Measurements from ENCODE around the gene FSIP1.
A peak's percentile ranks its signal among the peaks of the same experiment; 100 is the strongest.

Gene FSIP1

DNA sequence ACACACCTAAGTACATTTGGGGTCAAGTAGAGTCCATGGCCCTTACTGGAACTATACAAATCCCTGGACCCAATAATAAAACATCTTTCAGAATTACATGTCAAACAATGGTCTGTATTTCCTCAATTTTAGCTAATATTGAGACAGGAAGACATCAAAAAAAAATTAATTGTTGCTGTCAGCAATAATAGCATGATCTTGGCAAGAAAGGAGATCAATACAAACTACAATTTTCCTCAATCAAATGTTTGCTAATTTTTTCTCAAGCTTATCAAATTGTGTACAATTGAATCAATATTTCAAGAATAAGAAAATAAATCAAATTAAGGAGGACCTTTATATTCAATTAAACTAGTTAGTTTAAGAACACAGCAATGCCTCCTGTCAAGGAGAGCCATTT, 62.6 kb downstream of the FSIP1 start:
- DNase-seq (ENCODE audit: low read depth): no peak

DNA sequence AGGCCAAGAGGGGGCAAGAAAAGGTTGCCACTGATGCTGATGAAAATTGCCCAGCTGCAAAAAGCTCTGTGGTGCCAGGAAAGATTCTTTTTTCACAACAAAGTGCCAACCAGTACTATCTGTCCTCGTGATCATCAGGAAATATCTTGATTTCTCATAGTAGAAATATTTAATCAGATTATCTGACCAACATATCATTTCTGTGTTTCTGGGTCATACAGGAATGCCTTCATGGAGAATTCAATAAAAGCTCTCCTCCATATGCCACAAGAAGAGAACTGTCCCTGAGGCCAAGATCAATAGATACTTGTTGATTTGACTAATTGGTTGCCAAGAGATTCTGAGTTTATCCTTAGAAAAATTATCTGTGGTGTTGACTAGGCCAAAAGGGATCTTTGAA, 63.5 kb downstream of the FSIP1 start:
- DNase-seq (ENCODE audit: low read depth): no peak

DNA sequence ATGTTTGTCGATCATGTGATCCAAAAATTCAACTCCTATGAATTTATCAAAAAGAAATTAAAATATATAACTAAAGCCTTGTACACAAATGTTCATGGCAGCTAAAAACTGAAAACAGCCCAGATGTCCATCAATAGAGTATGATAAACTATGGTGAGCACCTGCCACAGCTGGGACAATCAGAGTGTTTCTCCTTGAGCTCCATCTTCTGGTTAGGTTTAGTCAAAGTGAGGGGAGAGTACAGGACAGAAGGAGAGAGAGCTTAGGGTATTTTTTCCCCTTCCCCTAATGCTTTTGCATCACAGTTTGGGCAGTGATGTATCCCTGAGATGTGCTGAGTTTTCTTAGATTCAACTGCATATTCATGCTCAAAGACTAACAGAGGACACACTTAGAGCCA, 65.5 kb downstream of the FSIP1 start:
- DNase-seq (ENCODE audit: low read depth): no peak

DNA sequence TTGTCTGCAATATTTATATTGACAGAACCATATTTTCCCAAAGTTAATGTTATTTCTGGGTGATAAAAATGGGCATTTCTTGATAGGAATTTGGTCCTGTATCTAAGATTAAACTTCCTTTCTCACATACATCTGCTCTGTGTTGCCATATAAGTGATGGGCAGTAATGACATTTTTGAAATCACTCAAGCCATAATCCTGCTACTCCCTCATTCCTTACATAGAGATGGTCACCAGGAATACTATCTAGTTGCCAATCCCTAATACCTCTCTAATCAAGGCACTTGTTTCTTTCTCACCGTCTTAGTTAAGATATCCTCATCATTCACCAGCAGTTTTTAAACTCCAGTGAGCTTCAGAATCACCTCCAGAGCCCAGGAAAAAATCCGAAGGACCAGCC, 68.4 kb downstream of the FSIP1 start:
- DNase-seq (ENCODE audit: low read depth): no peak

DNA sequence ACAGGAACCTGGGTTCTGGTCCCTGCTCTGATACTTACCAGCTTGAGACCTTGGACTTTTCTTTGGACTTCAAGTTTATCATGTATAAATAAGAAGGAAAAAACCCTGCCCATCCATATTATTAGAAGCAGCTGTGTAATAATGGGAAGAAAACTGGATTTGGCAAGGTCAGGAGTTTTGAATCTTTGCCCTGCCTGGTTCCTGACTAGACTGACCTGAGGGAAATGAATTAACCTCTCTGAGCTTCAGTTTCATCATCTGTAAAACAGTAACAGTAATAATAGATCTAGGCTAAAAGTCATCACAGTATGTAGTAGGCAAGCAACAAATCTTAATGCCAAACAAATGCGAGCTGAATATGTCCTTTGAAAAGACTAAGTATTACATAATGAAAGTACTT, 68.8 kb downstream of the FSIP1 start:
- DNase-seq (ENCODE audit: low read depth): no peak

DNA sequence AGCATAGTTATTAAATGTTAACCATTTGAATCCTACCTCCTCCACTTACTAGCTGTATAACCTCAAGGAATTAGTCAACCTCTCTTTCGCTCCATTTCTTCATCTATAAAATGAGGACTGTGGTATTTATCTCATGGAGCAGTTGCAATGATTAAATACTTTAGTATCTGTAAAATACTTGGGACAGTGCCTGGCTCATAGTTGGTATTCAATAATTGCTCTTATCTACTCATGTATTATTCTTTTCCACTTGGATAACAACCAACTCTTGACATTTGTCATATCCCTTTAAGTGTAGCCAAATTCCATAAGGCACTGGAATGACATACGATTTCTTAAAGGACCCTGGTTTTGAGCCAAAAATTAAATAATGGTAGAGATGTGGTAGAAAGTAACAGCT, 72.0 kb downstream of the FSIP1 start:
- DNase-seq (ENCODE audit: low read depth): no peak

DNA sequence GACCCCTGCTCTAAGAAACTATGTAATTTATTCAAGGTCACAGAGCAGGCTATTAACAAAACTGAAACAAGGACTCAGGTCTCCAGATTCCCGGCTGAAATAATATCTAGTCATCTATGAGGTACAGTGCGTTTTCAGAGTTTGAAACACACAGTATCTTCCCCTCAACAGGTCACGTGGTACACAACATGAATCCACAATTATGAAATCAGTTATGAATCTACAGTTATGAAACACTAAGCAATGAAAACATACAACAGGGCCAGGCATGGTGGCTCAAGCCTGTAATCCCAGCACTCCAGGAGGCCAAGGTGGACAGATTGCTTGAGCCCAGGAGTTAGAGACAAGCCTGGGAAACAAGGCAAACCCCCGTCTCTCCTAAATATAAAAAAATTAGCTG, 72.7 kb downstream of the FSIP1 start:
- no peak for DNase-seq (ENCODE audit: low read depth)

DNA sequence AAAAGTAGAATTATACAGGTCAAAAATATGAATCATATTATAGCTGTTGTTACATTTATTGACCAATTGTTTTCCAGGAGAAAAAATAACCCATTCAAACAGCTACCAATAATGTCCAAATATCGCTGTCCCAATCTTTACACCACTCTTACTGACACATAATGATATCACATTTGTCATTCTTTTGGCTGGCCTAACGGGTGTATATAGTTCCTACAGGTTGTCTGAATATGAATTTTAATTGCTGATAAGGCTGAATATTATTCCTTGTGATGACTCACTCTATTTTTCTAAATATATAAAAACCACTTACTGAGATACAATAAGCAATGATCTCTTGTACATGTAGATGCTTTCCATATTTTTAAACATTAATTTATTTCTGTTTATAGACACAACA, 76.4 kb downstream of the FSIP1 start:
- DNase-seq (ENCODE audit: low read depth): no peak

DNA sequence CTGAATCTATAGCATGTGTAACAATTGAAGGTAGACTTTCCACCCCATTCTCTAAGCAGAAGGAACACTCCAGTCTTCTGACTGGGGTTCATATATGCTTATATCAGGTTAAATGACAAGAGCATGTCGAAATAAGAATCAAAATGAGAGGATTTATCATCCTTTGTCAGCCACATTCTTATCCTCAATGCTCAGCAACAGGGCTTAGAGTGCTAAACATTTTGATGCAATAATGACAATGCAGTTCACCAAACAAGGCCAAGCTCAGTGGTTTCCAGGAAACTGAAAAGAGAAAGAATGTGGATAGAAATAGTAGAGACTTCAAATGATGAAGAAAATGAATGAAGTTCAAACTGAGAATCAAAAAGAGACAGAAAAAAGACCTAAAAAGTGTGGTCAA, 78.0 kb downstream of the FSIP1 start:
- peak; percentile 59 for DNase-seq (ENCODE audit: low read depth)

DNA sequence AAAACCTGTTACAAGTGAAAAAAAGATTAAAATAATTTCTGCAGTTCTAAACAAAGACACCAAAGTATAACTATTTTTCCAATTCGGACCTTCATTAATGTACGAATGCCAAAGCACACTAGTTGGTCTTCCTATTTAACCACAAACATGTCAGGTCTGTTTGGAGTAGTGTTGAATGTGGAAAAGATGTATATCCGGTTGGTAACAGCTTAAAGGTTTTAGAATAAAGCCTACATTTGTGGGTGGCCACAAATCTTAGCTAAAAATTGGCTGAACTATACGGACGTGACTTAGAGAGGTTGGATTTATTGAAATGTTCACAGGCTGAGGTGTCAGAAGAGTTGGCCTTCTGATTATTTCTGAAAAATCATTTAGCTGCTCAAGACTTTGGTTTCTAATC, 78.4 kb downstream of the FSIP1 start:
- DNase-seq (ENCODE audit: low read depth): no peak

DNA sequence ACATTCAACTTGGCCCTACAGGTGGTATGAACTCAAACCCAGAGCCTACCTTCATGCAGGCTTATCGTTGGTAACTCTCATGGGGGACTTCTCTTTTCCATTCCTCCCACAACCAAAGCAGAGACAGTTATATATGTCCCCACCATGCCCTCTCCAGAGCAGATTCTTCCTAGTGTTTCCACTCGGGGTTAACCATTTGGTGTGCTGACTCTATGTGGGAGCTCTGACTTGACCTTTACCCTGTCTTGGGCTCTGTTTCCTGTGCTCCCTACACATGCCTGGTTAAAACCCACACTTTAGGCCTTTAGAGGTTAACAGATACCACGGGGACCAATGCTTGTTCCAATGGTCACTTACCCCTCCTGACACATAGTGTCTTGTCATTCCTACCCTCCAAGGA, 80.7 kb downstream of the FSIP1 start:
- DNase-seq (ENCODE audit: low read depth): no peak

DNA sequence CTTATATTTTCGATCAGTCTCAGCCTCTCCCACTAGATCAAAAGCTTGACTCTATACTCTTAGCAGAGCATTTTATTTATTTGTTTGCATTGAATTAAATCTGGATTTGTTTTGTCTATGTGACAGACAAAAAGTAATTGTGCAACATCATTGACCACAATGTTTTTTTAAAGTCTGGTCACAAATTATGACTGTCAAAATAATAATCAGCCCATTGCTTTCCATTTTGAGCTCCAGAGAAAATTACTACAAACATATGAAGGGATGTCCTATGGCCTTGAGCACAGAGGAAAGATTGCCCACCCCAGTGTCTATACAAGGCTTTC, 82.3 kb downstream of the FSIP1 start:
- DNase-seq (ENCODE audit: low read depth): no peak

DNA sequence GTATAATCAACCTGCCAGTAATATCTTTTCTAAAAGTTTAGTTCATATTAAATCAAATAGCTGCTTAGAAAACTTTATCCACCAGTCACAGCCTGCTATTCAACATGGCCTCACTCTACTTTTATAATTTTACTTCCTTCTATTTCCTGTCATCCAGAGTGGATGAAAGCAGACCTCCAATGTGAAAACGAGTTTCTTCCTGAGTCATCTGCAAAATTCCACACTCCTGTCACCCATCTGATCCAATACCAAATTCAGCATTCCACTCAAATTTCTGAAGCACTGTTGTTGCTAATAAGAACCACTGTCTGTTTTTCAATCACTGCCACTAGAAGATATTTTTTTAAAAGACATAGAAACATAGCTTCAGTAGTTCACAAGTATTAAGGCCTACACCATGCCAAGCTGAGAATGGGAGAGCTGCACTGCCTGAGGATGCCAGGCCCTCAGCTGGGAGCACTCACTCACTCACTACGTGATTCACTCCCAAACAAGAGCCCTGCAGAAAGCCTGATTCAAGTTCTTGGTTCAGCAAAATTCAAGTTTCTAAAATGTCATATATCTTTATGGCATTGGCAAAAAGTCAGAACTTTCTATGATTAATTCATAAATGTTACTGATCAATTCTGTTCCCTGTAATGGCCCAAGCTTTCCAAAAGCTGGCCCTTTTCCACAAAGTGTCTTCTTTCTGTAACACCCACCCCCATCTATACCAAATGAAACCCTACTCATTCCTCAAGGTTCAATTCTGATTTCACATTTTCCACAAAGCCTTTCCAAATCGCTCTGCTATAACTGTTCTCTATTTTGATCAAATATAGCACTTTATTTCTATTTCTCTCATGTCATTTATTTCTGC, 82.9 kb downstream of the FSIP1 start:
- DNase-seq (ENCODE audit: low read depth): no peak

DNA sequence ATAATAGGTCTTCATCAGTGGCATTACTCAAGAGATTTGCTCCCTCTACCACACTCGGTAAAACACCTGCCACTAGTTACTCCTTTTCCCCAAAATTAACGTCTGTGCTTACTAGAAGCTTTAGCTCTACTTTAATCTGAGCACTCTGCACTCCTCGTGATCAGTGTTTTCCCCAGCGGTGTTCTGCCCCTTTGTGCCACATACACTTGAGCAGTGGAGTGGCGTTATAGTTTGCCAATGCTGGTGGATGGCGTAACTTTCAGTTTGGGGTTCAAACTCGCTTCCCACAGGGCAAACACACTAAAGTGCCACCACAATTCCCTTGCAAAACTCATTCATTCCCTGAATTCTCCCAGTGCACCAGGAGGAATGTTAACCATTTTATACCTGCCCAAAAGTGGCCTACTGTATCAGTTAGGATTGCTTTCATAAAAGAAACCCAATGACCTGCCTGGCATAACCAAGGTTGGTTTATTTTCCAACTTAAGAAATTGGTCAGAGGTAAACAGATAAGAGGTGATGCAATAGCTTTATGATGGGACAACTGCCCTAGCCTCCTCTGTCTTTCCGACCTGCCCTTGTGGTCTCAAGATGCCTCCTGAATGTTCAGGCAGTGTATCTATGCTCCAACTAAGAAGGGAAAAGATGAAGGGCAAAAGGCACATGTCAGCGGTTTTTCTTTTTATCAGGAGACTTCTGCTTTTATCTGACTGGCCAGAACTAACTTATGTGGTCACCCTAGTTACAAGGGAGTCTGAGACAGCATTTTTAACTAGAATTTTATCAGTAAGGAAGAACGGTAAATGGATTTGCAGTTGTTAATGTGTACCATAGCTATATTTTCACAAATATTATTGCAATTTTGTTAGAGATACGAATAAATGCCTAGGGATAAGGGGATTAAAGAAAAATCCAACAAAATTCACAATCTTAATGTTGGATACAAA, 83.9 kb downstream of the FSIP1 start:
- DNase-seq (ENCODE audit: low read depth): no peak

DNA sequence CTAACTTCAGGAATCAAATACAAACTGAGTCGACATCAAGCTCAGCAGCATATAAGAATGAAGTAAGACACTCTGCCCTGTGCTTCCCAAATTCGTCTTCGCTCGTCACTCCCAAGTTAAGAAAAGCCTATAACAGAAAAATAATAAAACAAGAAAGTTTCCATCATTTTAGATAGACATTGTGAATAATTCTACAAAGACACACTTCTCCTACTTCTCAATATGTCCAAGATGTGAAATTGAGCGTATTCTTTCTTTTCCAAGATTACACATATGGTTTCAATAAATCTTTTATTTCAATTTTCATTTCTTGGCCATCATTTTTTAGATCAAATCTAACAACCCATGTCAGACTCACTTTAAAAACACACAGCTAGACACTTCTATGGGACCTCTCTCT, 85.1 kb downstream of the FSIP1 start:
- DNase-seq (ENCODE audit: low read depth): no peak

DNA sequence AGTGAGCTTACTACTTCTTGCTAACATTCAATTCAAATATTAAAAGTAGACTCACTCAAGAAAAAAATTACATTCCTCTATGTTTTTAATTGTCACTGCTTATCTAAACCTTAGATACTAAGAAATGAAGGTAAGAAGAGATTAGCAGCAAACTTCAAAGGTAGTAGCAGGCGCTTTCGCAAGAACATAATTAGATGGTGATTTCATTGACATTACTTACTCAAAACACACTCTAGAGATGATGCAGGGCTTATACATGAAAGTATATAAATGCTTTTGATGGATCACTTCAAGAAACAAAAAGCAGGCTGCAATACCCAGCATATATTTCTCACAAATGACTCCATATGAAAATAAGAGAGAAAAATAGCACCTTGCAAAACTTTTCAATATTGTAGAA, 86.8 kb downstream of the FSIP1 start:
- no peak for DNase-seq (ENCODE audit: low read depth)

DNA sequence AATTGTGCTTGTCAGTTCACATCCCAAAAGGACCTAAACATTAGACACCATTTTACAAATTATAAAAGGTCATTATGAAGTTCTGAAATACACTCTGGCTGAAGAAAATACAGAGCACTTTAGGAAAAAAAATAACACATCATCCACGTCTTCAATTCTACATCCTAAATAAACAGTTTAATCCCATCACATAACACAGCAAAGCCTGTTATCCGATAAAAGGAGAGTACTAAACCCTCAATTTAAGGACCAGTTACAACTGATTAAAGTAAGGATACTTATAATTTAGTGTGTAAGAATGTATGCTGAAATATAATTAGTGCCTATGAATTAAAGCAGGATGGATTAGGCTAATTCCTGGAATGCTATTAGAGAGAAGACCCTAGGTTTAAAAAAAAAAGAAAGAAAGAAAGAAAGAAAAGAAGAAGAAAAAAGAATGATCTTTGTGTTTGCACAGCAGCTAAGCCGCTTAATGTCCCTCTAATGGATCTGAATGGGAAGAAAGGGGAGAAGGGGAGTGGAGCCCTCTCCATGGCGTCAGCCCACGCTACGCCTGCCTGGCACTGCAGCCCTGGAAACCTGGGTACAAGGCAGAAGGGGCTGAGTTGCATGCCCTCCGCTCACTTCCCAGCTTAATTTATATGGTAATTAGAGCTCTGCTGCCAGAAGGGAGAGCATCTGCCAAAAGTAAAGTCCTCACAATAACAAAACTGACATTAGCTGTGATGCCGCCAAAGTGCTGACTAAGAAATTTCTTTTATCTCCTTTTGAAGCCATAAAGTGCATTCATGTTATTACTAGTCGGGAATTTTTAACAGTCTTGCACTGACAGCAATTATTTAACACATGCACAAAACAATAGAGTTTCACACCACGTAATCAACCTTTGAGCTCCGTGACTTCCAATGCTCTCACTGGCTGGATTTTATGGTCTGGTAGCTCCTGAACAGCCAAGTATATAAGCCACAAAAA, 90.0 kb downstream of the FSIP1 start:
- no peak for DNase-seq (ENCODE audit: low read depth)

DNA sequence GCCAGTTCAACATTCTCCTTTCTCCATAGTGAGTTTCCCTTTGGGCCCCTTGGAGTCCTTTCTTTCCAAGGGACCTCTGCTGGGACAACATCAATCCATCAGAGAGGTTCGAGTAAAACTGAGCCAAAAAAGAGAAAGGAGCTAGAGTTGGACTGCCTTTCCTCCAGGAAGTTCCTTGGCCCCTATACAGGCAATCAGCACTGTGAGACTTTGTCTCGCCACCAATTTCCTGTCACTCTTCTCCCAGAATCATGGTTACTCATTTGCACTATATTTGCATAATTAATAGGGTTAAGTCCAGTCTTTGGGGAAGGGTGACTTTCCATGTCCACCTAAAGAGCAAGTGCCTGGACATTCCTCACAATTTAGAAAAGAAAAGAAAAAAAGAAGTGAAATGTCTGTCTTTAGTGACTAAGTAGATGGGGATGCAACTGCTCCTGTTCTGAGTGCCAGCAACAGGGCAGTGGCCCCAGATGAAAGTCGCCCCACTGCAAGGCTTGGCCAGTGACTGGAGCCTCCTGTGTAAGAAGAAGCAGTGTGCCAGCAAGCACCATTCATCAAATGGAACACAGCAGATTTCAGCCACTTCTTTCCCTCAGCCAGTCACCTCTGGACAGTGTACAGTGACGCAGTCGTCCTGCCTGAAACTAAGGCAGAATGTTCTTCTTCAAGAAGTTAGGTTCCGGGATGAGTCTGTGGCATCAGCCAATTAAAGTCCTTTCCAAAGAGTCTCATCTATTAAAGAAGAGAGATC, 91.6 kb downstream of the FSIP1 start:
- DNase-seq (ENCODE audit: low read depth): no peak

DNA sequence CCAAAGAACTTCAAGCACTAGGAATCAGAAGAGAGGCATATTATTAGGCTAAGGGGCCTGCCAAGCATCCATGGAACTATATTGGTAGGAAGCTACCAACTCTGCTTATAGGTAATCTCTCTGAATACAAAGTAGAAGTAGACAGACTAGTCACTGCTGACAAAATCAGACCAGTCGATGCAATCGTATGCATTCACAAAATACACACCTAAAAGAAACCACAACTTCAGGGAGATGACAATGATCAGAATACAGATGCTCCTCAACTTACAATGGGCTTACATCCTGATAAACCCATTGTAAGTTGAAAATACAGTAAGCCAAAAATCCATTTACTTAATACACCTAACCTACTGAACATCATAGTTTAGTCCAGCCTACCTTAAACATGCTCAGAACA, 94.7 kb downstream of the FSIP1 start:
- no peak for DNase-seq (ENCODE audit: low read depth)

DNA sequence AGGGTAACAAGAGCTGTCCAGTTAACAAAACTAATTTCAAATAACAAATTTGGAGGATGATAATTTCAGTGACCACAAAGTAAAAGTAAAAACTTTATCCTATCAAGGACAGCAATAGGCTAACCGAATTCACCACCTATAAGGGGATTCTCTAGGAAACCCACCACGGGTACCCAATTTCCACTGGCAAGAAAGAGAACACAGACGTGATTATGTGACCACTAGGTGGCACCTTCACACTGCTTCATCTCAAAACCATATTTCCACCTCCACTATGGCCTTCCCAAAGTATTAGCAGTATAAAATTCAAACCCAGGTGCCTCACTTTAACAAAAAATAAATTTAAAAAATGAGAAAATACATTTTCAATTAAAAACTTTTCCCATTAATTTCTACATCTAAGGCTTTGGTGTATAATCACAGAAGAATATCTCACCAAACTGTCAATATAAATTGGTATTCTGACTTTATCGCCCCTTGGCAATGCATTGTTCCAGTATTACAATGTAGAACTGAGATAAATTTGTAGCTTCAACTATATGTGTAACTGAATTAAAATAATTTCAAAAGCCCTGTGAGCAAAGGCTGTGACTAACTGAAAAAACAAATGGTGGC, 96.5 kb downstream of the FSIP1 start:
- peak; percentile 40 for DNase-seq (ENCODE audit: low read depth)

DNA sequence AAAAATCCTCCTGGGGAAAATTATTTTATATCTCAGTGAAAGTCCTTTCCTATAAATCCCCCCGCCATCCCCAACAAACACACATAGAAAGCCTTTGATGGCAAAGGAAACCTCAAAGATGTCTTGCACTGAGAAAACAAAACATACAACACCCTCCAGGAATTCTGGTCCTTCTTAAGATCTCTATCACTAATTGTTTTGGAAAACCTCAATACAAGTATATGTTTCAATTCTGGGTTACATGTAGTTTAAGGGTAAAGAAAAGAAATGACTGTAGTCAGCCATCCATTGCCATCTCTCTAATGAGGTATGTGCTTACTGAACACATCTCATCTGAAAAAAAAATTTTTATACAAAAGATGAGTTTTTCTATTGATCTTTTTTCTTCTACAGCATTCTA, 97.3 kb downstream of the FSIP1 start:
- no peak for DNase-seq (ENCODE audit: low read depth)

Measured in stromal cell of bone marrow (primary cell).